Adrenal gland (tissue), 19 donors: ENCODE data around the gene CDK9. TPM values are rescaled to one million over a fixed set of nuclear protein-coding genes. Genes with fewer than 3 reads are reported as not detected.

ENCODE experiments used
- DNase-seq, 7 donors: peaks; one replicate each; pipeline ENCODE4 v3.0.0-alpha.2; 2019 to 2020
- H3K27ac ChIP-seq, 5 donors: fragments of 200-600 bp; sonication (generic) in 4 of 5; 1 replicate in 3 of 5; 2 replicates in 2 of 5; pipeline versions ENCODE4 v1.5.1 to v1.8.0; 2016 to 2020; ENCODE audit warnings: mild to moderate bottlenecking in 1 of 5
- H3K27me3 ChIP-seq: fragments of 200-600 bp; 2 replicates; pipeline ENCODE4 v1.8.0; 2021
- H3K36me3 ChIP-seq, 2 donors: fragments of 200-600 bp; replicated peaks in 1 of 2; 1 replicate in 1 of 2; 2 replicates in 1 of 2; pipeline versions ENCODE4 v1.5.1 to v1.8.0; 2018 to 2022
- H3K4me1 ChIP-seq, 2 donors: fragments of 200-600 bp; replicated peaks in 1 of 2; 1 replicate in 1 of 2; 2 replicates in 1 of 2; pipeline versions ENCODE4 v1.5.1 to v1.8.0; 2018 to 2021
- H3K4me3 ChIP-seq, 4 donors: fragments of 200-600 bp; sonication (generic) in 3 of 4; one replicate each; pipeline ENCODE4 v1.5.1; 2016 to 2018
- H3K9me3 ChIP-seq, 3 donors: fragments of 200-600 bp; sonication (generic) in 1 of 3; replicated peaks in 1 of 3; 1 replicate in 2 of 3; 2 replicates in 1 of 3; pipeline versions ENCODE4 v1.5.1 to v1.8.0; 2016 to 2021
- CTCF ChIP-seq, 6 experiments: fragments of 450-650 bp in 4 of 6; fragments of 200-600 bp in 2 of 6; sonication (generic) in 1 of 6; IDR thresholded peaks; 1 replicate in 5 of 6; 2 replicates in 1 of 6; pipeline versions ENCODE4 v1.5.1 to v1.8.0; 2016 to 2021; ENCODE audit warnings: antibody characterized with exemption in 6 of 6, mild to moderate bottlenecking in 2 of 6, moderate library complexity in 1 of 6
- POLR2A ChIP-seq, 2 donors: fragments of 450-650 bp; IDR thresholded peaks; one replicate each; pipeline ENCODE4 v1.6.1; 2017; ENCODE audit warnings: antibody characterized with exemption in 2 of 2, mild to moderate bottlenecking in 2 of 2, moderate library complexity in 1 of 2
- WGBS, 4 donors: extraction: QIAGEN DNeasy Blood & Tissue Kit in 2 of 4; methylation state at CpG; one replicate each; pipeline versions ENCODE4 v1.1.5 to v1.1.7; 2013 to 2017; 5-methylcytosine and 5-hydroxymethylcytosine counted together
- intact Hi-C, 2 donors: fragments of 100-400 bp; cut with DNase I; formaldehyde crosslinking; loops; one replicate each; pipeline versions ENCODE4 v1.14.1 to v1.15.0; 2022 to 2023
- long read RNA-seq, 10 donors: library from polyadenylated mRNA in 3 of 10; unstranded in 2 of 10; stranded (forward) in 1 of 10; transcript quantifications; one replicate each; pipeline ENCODE4 v2.0.0 and lab custom pipeline, GENCODE V29; 2021 to 2026
- polyA plus RNA-seq, 3 donors: library from polyadenylated mRNA; stranded (reverse); fragments of 200-250 nt in 2 of 3; fragments of 350-450 nt in 1 of 3; fragmentation: Illumina TruSeq in 1 of 3; extraction: RNeasy Lipid Tissue Mini Kit (QIAGEN cat#74804) in 1 of 3; gene quantifications; one replicate each; pipeline ENCODE4 v1.2.3, GENCODE V29; 2013 to 2014
- total RNA-seq, 9 donors: library from RNA; depleted of rRNA in 4 of 9; stranded (reverse); fragments of >200 nt in 4 of 9; fragments of 120-200 nt in 1 of 9; fragmentation: NEBNext Ultra II Directional in 1 of 9; extraction: Animal tissue kit (Norgen Biotek cat#: 25700) in 1 of 9; gene quantifications; one replicate each; pipeline versions ENCODE4 v1.1.0 to v1.2.4, GENCODE V29; 2013 to 2023
- donor health status: healthy with polysubstance abuse.
- donor health status: Bipolar disorder and iron deficiency.
- donor health status: DM: yes; HTN: yes; CAD: no.
- donor health status: DM: no; HTN: no; CAD: no.
- donor health status: DM: no; HTN: no; CAD: no.
- donor health status: DM: yes; HTN: yes; CAD: no.

CDK9 gene
- total RNA-seq (100 to 1,000 TPM in 6 of 9 donors, 10 to 100 TPM in 3; 41.0 to 238 (median 115) TPM), polyA plus RNA-seq (100 to 1,000 TPM in 2 of 3 donors, 10 to 100 TPM in 1; 64.0 to 202 (median 166) TPM)
- long read RNA-seq, donor 1, transcript CDK9-201 (7 exons, 2,463 nt), result major isoform, 19 of 33 reads
- long read RNA-seq, donor 1, partial matches to known transcripts, result 9 of 33 reads
- long read RNA-seq, donor 1, other reads (novel, unspliced or antisense), result 0 of 33 reads
- long read RNA-seq, donor 2, transcript CDK9-201 (7 exons, 2,463 nt), result major isoform, 21 of 30 reads
- long read RNA-seq, donor 2, partial matches to known transcripts, result 6 of 30 reads
- long read RNA-seq, donor 2, other reads (novel, unspliced or antisense), result 0 of 30 reads
- long read RNA-seq, donor 3, transcript CDK9-201 (7 exons, 2,463 nt), result major isoform, 14 of 23 reads
- long read RNA-seq, donor 3, partial matches to known transcripts, result 5 of 23 reads
- long read RNA-seq, donor 3, other reads (novel, unspliced or antisense), result 0 of 23 reads
- long read RNA-seq, donor 4, transcript CDK9-201 (7 exons, 2,463 nt), result major isoform, 9 of 16 reads
- long read RNA-seq, donor 4, partial matches to known transcripts, result 4 of 16 reads
- long read RNA-seq, donor 4, other reads (novel, unspliced or antisense), result 2 of 16 reads
- long read RNA-seq, donor 5, transcript CDK9-201 (7 exons, 2,463 nt), result major isoform, 383 of 485 reads
- long read RNA-seq, donor 5, partial matches to known transcripts, result 56 of 485 reads
- long read RNA-seq, donor 5, other reads (novel, unspliced or antisense), result 43 of 485 reads
- long read RNA-seq, donor 6, transcript CDK9-201 (7 exons, 2,463 nt), result major isoform, 6 of 9 reads
- long read RNA-seq, donor 6, partial matches to known transcripts, result 2 of 9 reads
- long read RNA-seq, donor 6, other reads (novel, unspliced or antisense), result 1 of 9 reads
- long read RNA-seq, donor 7, transcript CDK9-201 (7 exons, 2,463 nt), result major isoform, 14 of 24 reads
- long read RNA-seq, donor 7, partial matches to known transcripts, result 7 of 24 reads
- long read RNA-seq, donor 7, other reads (novel, unspliced or antisense), result 0 of 24 reads
- long read RNA-seq, donor 8, transcript CDK9-205 (2 exons, 458 nt), result minor isoform, 6 of 50 reads
- long read RNA-seq, donor 8, transcript CDK9-201 (7 exons, 2,463 nt), result major isoform, 29 of 50 reads
- long read RNA-seq, donor 8, partial matches to known transcripts, result 11 of 50 reads
- long read RNA-seq, donor 8, other reads (novel, unspliced or antisense), result 0 of 50 reads
- long read RNA-seq, donor 9, transcript CDK9-201 (7 exons, 2,463 nt), result major isoform, 21 of 25 reads
- long read RNA-seq, donor 9, partial matches to known transcripts, result 0 of 25 reads
- long read RNA-seq, donor 9, other reads (novel, unspliced or antisense), result 0 of 25 reads
- long read RNA-seq, donor 10, transcript CDK9-201 (7 exons, 2,463 nt), result major isoform, 24 of 38 reads
- long read RNA-seq, donor 10, partial matches to known transcripts, result 12 of 38 reads
- long read RNA-seq, donor 10, other reads (novel, unspliced or antisense), result 0 of 38 reads

GRCh38 chr9:127785933-127786772, at the start of gene CDK9:
TSS of gene CDK9 (plus strand) at chr9:127786034. CDS start at chr9:127786149, 115 bp downstream.
- peaks cover 0 to 45% of the 10 kb centered on the region in 2 donors for H3K36me3 ChIP-seq
- peak; percentile 91 to 95 (median 93) for DNase-seq
- TF ChIP-seq POLR2A (IDR thresholded peaks at IDR 0.05) (peak; percentile 53 to 81), CTCF (IDR thresholded peaks at IDR 0.05) (no peak)
- no peaks in the 10 kb centered on the region for H3K9me3 ChIP-seq
- WGBS, 4 donors, result 0 to 1% (median 0%) methylated on average over 5 to 75 of the region's 75 CpGs
- peak within 1 kb of the TSS; percentile 49 to 100 (median 84) for H3K4me3 ChIP-seq
- peak within 1 kb of the TSS; percentile 58 to 99 (median 96) for H3K27ac ChIP-seq
- no peaks in the 10 kb centered on the region for H3K27me3 ChIP-seq
- intact Hi-C loops, result no loop called here
- H3K4me1 ChIP-seq, result peaks cover 19 to 51% of the 10 kb centered on the region in 2 donors

- no peak for TF ChIP-seq CTCF (IDR thresholded peaks at IDR 0.05)
- TF ChIP-seq POLR2A (IDR thresholded peaks at IDR 0.05), result no peak
- H3K27ac ChIP-seq, result no peak overlapping the region
- H3K36me3 ChIP-seq, result no peaks in the 10 kb centered on the region
- WGBS, 4 donors, result 77 to 88% (median 84%) methylated on average over 5 to 13 of the region's 13 CpGs
- intact Hi-C loops, result loop anchor here (5.0 to 10.0 kb wide), 2 partner anchors 184 to 234 kb away; no protein-coding TSS in a partner anchor
- no peak for DNase-seq
- no peak overlapping the region for H3K4me3 ChIP-seq
- no peaks in the 10 kb centered on the region for H3K27me3 ChIP-seq
- peaks cover 6 to 29% of the 10 kb centered on the region in 2 donors for H3K4me1 ChIP-seq
- H3K9me3 ChIP-seq, result no peaks in the 10 kb centered on the region
Observed at GRCh38 chr9:127738666-127739065, 47.2 kb upstream of the CDK9 start.

- peaks cover 0 to 21% of the 10 kb centered on the region in 2 donors for H3K4me1 ChIP-seq
- intact Hi-C loops, result loop anchor here (5.0 to 10.0 kb wide), 4 partner anchors 43 to 235 kb away; no protein-coding TSS in a partner anchor
- H3K36me3 ChIP-seq, result no peaks in the 10 kb centered on the region
- WGBS, 4 donors, result 59 to 81% (median 78%) methylated on average over 7 to 19 of the region's 19 CpGs
- no peak overlapping the region for H3K4me3 ChIP-seq
- no peak for TF ChIP-seq POLR2A (IDR thresholded peaks at IDR 0.05)
- TF ChIP-seq CTCF (IDR thresholded peaks at IDR 0.05), result no peak
- H3K9me3 ChIP-seq, result no peaks in the 10 kb centered on the region
- no peak for DNase-seq
- H3K27ac ChIP-seq, result peak overlapping the region in 2 of 5 donors; percentile 65 to 71
- H3K27me3 ChIP-seq, result no peaks in the 10 kb centered on the region
Observed at GRCh38 chr9:127739614-127740330, 46.1 kb upstream of the CDK9 start.
